ENCODE measurements around the gene ATF6B. TPM values are rescaled to one million over a fixed set of nuclear protein-coding genes. Genes with fewer than 3 reads are reported as not detected.

The ATF6B gene
- total RNA-seq, 1 experiment from 2014 or later, result 70.2 TPM

- no TSS peak for BruUV-seq (replicated peaks)
- ChIA-PET CTCF (interaction anchor here (1.0 kb wide), 1 partner anchor 115 kb away, joined by 3 read pairs; no protein-coding TSS in a partner anchor), POLR2A (ENCODE audit: low non-redundant PET) (interaction anchor here (0.6 kb wide), 1 partner anchor 8 kb away, joined by 5 read pairs; no protein-coding TSS in a partner anchor)
Observed at GRCh38 chr6:32117461-32117860, 10.6 kb downstream of the ATF6B start.

GRCh38 chr6:32116674-32117073 lies 11.4 kb downstream of the ATF6B start:
- Histone ChIP-seq H3K27me3 (replicated peaks; ENCODE audit: insufficient read depth, low read depth, low read length, poor library complexity) (no peaks in the 10 kb centered on the region), H3K9me3 (ENCODE audit: low read depth, low read length, poor library complexity, severe bottlenecking) (no peaks in the 10 kb centered on the region), H3K4me3 (ENCODE audit: low read depth, low read length, poor library complexity, severe bottlenecking) (no peak overlapping the region), H3K27ac (ENCODE audit: low read depth, low read length, poor library complexity, severe bottlenecking) (no peak overlapping the region), H3K36me3 (ENCODE audit: insufficient read depth, low read length, poor library complexity, severe bottlenecking) (peaks cover 29% of the 10 kb centered on the region), H3K4me1 (ENCODE audit: insufficient read depth, low read length, poor library complexity, severe bottlenecking) (no peaks in the 10 kb centered on the region)
- POLR2A ChIA-PET (ENCODE audit: low non-redundant PET), result no interaction called here
- CTCF ChIA-PET, result interaction anchor here (1.0 kb wide), 1 partner anchor 116 kb away, joined by 3 read pairs; no protein-coding TSS in a partner anchor
- intact Hi-C loops (cut with micrococcal nuclease; ENCODE audit: unreplicated experiment), result loop anchor here (5.0 kb wide), 1 partner anchor 126 kb away; no protein-coding TSS in a partner anchor
- TF ChIP-seq EZH2 (IDR thresholded peaks at IDR 0.05; ENCODE audit: borderline replicate concordance, low read depth, low read length, poor library complexity, severe bottlenecking), result no peak
- peak; percentile 59 for TF ChIP-seq CTCF (conservative IDR thresholded peaks at IDR 0.05; ENCODE audit: low read depth, low read length)
- peak; percentile 59 for DNase-seq (ENCODE audit: low spot score)
- no TSS peak for BruUV-seq (replicated peaks)

More at GRCh38 chr6:32117461-32117860, 10.6 kb downstream of the ATF6B start:
- no peak overlapping the region for H3K27ac ChIP-seq (ENCODE audit: low read depth, low read length, poor library complexity, severe bottlenecking)
- no peak for TF ChIP-seq EZH2 (IDR thresholded peaks at IDR 0.05; ENCODE audit: borderline replicate concordance, low read depth, low read length, poor library complexity, severe bottlenecking)
- no peak for TF ChIP-seq CTCF (conservative IDR thresholded peaks at IDR 0.05; ENCODE audit: low read depth, low read length)
- no peaks in the 10 kb centered on the region for H3K4me1 ChIP-seq (ENCODE audit: insufficient read depth, low read length, poor library complexity, severe bottlenecking)
- no peak overlapping the region for H3K4me3 ChIP-seq (ENCODE audit: low read depth, low read length, poor library complexity, severe bottlenecking)
- intact Hi-C loops (cut with micrococcal nuclease; ENCODE audit: unreplicated experiment), result loop anchor here (5.0 kb wide), 1 partner anchor 125 kb away; no protein-coding TSS in a partner anchor
- H3K36me3 ChIP-seq (ENCODE audit: insufficient read depth, low read length, poor library complexity, severe bottlenecking), result peaks cover 29% of the 10 kb centered on the region
- no peaks in the 10 kb centered on the region for H3K27me3 ChIP-seq (replicated peaks; ENCODE audit: insufficient read depth, low read depth, low read length, poor library complexity)
- DNase-seq (ENCODE audit: low spot score), result no peak
- no peaks in the 10 kb centered on the region for H3K9me3 ChIP-seq (ENCODE audit: low read depth, low read length, poor library complexity, severe bottlenecking)

- POLR2A ChIA-PET (ENCODE audit: low non-redundant PET), result no interaction called here
- H3K27ac ChIP-seq (ENCODE audit: low read depth, low read length, poor library complexity, severe bottlenecking), result no peak overlapping the region
- DNase-seq (ENCODE audit: low spot score), result no peak
- no peak overlapping the region for H3K4me3 ChIP-seq (ENCODE audit: low read depth, low read length, poor library complexity, severe bottlenecking)
- intact Hi-C loops (cut with micrococcal nuclease; ENCODE audit: unreplicated experiment), result loop anchor here (5.0 kb wide), 1 partner anchor 127 kb away; no protein-coding TSS in a partner anchor
- H3K27me3 ChIP-seq (replicated peaks; ENCODE audit: insufficient read depth, low read depth, low read length, poor library complexity), result no peaks in the 10 kb centered on the region
- TF ChIP-seq EZH2 (IDR thresholded peaks at IDR 0.05; ENCODE audit: borderline replicate concordance, low read depth, low read length, poor library complexity, severe bottlenecking) (no peak), CTCF (conservative IDR thresholded peaks at IDR 0.05; ENCODE audit: low read depth, low read length) (no peak)
- no peaks in the 10 kb centered on the region for H3K9me3 ChIP-seq (ENCODE audit: low read depth, low read length, poor library complexity, severe bottlenecking)
- peaks cover 24% of the 10 kb centered on the region for H3K36me3 ChIP-seq (ENCODE audit: insufficient read depth, low read length, poor library complexity, severe bottlenecking)
- CTCF ChIA-PET, result no interaction called here
- BruUV-seq (replicated peaks), result no TSS peak
- H3K4me1 ChIP-seq (ENCODE audit: insufficient read depth, low read length, poor library complexity, severe bottlenecking), result no peaks in the 10 kb centered on the region
Observed at GRCh38 chr6:32115623-32116022, 12.4 kb downstream of the ATF6B start.
